HG03565 (cell line): ENCODE measurements around the gene PSG4.
"Not testable (repeated sequence)": the region's sequence is repeated elsewhere in the genome, so short reads cannot be mapped to it uniquely, and the experiment has no call there.

Experiments
- ATAC-seq: cut with Tn5 transposase; IDR thresholded peaks from one replicate; pipeline ENCODE4 v1.9.1; 2021; ENCODE audit warnings: mild to moderate bottlenecking, moderate library complexity; ENCODE audit not compliant: unreplicated experiment

PSG4 gene

GRCh38 chr19:43198686-43199419, 6.6 kb downstream of the PSG4 start:
- ATAC-seq, result not testable (repeated sequence)

DNA sequence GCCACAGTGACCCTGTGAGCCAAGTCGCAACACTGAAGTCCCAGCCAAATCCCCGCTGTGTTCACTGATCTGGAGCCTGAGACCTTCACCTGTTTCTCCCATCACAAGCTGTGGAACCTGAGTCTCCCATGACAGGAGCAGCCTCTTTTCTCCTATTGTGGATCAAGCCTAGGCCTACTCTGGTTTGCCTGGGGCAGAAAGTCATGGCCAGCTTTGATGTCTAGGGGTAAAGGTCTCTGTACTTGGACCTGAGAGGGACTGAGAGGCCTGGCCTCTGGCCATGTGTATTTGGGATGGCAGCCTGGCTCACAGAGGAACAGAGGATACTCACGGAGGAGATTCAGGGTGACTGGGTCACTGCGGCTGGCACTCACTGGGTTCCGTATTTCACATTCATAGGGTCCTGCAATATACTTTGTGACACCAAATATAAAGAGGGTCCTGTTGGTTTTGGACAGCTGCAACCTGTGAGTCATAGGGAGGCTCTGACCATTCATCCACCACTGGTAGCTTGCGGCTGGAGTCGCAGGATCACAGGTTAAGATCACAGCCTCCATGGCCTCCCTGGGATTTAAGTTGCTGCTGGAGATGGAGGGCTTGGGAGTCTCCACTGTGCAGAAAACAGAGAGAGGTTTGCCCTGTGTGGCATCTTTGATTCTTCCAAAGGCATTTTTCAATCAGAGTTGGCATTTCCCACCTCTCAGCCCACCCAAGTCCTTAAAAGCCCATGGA, 7.6 kb downstream of the PSG4 start:
- not testable (repeated sequence) for ATAC-seq

DNA sequence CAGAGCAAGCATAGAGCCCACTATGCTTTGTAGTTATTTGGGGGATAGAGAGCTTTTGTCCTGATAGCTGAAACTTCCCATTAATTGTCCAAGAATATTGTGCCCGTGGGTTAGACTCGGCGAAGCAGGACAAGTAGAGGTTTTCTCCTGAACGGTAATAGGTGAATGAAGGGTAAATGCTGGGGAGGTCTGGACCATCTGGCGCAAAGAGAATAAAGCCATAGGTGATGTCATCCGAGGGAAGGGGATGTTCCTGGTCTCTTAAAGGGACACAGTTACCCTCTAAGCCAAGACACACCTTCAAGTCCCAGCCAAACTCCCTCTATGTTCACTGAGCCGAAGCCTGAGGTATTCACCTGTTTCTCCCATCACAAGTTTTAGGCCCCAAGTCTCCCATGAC, 11.0 kb downstream of the PSG4 start:
- not testable (repeated sequence) for ATAC-seq

- not testable (repeated sequence) for ATAC-seq
Observed at GRCh38 chr19:43192381-43193155, 12.9 kb downstream of the PSG4 start.

DNA sequence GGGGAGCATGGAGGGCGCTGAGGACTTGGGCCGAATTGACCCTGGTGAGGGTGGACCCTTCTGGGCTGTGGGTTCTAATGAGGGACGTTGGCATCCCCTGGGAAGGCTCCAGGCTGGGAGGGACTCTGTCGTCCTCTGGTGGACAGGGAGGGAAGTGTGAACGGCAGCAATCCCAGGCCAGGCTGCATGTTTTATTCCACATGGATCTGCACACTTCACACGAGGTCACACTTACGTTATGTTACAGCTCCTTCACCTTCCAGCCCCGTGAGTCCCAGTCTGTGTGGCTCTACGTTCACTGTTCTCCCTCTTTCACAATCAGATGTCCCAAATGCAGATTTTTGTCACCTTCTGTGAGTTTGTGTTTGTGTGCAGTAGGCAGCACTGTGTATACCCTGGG, 17.3 kb downstream of the PSG4 start:
- not testable (repeated sequence) for ATAC-seq

DNA sequence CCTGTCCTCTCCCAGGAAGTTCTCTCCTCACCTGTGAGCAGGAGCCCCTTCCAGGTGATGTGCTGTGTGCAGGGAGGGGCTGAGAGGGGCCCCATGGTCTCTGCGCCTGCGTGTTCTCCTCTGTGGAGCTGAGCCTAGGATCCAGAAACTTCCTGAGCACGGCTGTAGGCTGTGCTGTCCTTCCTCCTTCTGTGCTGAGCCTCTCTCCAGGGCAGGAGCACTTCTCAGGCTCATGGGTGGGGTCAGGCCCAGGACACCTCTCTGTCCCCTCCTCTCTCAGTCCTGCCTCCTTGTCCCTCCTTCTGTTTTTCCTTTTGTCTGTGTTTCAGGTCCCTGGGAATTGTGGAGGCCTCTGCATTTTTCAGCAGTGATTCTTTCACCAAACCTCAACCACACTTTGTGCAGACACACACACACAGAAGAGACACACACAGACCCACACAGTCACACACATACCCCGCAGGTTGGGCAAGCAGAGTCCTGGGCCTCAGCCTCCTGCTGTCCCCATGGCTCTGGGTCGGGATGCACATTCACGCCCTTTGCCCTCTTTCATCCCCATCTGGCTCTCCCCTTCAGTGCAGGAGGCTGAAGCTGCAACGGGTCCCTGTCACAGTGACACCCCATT, 19.0 kb downstream of the PSG4 start, which contains the start of gene PSG5:
Gene PSG5, minus strand, starts transcription at position 226 of the 625 bp plus-strand sequence. Its CDS starts 131 bp downstream, at position 95.
- not testable (repeated sequence) for ATAC-seq

- ATAC-seq, result not testable (repeated sequence)
Observed at GRCh38 chr19:43181869-43182771, 23.3 kb downstream of the PSG4 start.

- ATAC-seq, result not testable (repeated sequence)
Observed at GRCh38 chr19:43179569-43180147, 25.8 kb downstream of the PSG4 start.

DNA sequence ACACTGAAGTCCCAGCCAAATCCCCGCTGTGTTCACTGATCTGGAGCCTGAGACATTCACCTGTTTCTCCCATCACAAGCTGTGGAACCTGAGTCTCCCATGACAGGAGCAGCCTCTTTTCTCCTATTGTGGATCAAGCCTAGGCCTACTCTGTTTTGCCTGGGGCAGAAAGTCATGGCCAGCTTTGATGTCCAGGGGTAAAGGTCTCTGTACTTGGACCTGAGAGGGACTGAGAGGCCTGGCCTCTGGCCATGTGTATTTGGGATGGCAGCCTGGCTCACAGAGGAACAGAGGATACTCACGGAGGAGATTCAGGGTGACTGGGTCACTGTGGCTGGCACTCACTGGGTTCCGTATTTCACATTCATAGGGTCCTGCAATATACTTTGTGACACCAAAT, 26.9 kb downstream of the PSG4 start:
- ATAC-seq, result not testable (repeated sequence)

DNA sequence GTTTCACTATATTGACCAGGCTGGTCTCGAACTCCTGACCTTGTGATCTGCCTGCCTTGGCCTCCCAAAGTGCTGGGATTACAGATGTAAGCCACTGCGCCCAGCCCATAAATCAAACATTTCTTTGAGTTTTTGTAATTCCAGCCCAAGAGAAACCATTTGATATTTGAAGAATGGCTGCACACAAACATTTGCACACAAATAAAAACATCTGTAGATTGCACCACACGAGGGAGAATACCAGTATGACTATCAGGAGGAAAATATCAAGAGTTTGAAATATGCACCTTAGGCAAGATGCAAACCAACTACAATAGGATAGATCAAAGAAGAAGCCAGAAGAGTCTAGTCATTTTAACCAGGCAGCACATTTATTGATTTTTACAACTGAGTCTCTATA, 39.5 kb downstream of the PSG4 start:
- not testable (repeated sequence) for ATAC-seq

DNA sequence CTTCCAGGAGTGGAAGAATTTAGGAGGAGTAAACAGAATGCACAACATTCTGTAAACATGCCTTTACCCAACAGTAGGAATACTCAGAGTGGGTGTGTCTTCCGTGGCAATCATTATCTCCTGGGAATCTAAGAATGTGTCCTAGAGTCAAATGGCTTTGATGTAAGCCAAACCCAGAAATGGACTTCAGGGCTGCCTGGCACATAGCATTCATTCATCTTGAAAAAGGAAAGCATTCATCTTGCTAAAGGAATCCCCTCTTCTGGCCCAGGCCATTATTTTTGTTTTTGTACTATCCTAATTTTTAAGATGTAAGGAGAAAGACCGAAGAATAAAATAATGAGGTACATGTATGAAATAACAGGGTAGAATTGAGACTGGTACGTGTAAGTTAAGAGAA, 42.3 kb downstream of the PSG4 start:
- ATAC-seq, result not testable (repeated sequence)

DNA sequence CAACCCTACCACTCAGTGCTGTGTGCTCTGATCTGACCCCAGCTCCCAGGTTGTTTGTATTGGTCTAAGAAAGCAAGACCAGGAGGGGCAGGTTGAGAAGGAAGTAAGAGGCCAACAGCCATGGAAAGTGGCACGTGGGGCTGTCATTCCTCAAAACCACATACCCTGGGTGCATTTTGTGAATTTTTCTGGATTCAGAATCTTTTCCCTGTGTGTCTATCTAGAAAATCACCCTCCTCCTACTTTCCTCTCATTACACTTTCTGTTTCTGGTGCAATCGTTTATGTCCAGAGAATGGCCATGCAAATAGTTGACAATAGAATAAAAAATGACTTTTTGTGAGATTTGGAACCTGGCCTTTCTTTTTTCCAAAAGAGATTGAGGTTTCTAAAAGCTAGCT, 43.2 kb downstream of the PSG4 start:
- ATAC-seq, result not testable (repeated sequence)

DNA sequence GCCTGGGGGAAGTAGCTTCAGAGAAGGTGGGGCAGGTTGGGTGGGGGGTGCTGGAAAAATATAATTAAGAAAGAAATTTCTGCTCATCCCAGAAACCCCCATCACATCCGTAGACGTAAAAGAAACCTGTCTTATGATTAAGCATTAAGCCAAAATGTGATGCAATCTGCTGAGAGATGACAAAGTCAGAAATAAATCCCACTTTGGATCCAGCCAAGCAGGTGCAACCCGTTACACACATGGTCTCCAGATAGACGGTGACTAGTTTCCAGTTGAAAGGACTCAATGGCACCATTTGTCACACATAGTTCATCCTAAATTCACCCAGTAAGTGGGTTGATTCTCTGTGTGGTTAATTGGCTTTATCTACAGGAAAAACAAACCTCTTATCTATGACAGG, 53.2 kb downstream of the PSG4 start:
- ATAC-seq, result no peak

GRCh38 chr19:43149788-43150187, 55.6 kb downstream of the PSG4 start:
- ATAC-seq, result not testable (repeated sequence)

DNA sequence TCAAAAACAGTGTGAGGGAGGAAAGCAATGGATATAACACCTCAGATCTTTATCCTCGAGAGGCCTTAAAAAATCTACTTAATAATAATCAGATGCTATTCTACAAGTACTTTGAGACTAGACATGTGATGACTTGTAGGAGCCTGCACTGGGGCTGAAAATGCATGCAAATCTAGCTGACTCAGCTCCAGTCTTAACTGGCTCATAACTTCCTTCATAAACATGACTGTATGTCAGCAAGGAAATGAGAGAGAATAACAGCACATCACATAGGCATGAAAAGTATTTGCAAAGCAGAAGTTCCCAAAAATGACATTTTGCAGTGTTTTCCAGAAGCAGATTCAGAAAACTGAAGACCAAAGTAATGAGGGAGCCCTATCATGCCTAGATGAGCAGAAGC, 57.2 kb downstream of the PSG4 start:
- ATAC-seq, result no peak
